ENCODE results near the gene FEM1A.
"Not testable (repeated sequence)": the region's sequence is repeated elsewhere in the genome, so short reads cannot be mapped to it uniquely, and the experiment has no call there.

FEM1A gene

DNA sequence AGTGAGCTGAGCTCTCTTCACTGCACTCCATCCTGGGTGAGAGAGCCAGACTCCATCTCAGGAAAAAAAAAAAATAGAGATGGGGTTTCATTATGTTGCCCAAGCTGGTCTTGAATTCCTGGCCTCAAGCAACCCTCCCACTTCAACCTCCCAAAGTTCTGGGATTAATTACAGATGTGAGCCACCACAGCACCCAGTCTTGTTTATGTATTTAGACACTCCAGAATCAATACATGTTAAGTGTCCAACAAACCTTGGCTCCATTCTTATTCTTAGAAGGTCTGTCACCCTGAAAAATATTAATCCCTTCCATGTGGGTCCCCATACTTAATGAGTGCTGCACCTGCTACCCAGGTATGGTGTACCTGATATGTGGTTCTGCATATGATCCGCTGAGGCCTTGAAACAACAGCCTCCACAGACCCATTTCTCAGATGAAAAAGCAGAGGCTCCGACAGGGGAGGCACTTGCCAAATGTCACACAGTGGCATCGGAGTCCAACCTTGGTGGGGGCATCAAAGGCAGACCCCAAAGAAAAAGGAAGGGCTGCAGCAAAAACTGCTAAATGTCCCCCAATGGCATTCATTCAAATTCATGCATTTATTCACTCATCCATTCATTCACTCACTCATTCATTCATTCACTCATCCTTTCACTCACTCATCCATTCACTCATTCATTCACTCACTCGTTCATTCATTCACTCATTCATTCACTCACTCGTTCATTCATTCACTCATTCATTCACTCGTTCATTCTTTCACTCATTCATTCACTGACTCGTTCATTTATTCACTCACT is 23.3 kb downstream of the FEM1A start:
- no peak for DNase-seq

GRCh38 chr19:4815426-4816201 is 24.1 kb downstream of the FEM1A start:
- peak; percentile 92 for DNase-seq

DNA sequence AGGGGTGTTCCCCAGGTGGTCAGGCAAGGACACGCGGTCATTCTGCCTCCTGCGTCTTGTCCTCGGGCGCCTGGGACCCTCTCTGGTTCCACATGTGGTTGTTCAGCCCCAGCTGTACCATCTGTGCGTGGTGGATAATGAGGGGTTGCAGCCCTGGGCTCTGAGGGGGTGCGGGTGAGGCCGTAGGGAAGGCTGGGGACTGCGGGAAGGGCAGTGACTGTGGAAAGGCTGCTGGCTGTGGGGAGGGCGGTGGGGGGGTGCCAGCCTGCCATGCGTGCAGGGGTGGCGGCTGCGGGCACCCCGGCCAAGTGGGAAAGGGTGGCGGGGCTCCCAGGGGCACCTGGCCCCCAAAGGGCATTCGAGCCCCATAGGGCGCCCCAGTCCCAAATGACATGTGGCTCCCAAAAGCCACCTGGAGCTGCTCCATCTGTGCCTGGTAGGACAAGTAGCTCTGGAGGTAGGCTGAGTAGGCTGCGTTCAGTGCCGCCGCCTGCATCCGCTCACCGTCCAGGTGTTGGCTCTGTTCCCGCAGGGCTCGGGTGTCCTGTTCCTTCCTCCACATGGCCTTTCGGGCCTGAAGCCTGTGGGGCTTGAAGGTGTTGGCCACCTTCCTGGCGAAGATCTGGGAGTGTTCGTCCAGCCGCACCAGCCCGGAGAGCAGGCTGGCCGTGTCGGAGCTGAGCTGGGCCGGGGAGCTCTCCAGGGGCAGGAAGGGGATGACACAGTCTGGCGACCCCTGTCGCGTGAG is 24.8 kb downstream of the FEM1A start:
- DNase-seq, result no peak

DNA sequence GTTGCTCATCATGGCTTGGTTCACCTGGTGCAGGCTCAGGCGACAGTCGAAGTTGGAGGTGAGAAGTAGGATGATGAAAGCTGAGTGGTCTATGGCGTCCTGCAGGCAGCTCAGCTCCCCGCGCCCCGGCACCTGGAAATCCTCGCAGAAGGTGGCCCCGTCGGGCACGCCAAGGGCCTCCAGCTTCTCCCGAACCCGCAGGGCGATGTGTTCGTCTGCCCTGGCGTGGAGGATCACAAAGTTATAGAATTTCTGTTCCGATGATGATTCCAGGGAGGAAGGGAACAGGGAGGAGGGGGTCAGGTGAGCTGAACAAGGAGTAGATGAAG is 25.4 kb downstream of the FEM1A start:
- DNase-seq, result no peak

GRCh38 chr19:4817467-4818277 is 26.1 kb downstream of the FEM1A start:
- DNase-seq, result no peak

GRCh38 chr19:4821265-4821664 is 29.7 kb downstream of the FEM1A start:
- DNase-seq, result no peak

GRCh38 chr19:4822354-4822753 is 30.8 kb downstream of the FEM1A start:
- DNase-seq, result not testable (repeated sequence)

- no peak for DNase-seq
These were observed 32.0 kb downstream of the FEM1A start for GRCh38 chr19:4823577-4823976.

GRCh38 chr19:4829001-4829712 is 37.6 kb downstream of the FEM1A start:
- DNase-seq, result peak; percentile 20

- DNase-seq, result no peak
These were observed 38.8 kb downstream of the FEM1A start for GRCh38 chr19:4830332-4830731.

DNA sequence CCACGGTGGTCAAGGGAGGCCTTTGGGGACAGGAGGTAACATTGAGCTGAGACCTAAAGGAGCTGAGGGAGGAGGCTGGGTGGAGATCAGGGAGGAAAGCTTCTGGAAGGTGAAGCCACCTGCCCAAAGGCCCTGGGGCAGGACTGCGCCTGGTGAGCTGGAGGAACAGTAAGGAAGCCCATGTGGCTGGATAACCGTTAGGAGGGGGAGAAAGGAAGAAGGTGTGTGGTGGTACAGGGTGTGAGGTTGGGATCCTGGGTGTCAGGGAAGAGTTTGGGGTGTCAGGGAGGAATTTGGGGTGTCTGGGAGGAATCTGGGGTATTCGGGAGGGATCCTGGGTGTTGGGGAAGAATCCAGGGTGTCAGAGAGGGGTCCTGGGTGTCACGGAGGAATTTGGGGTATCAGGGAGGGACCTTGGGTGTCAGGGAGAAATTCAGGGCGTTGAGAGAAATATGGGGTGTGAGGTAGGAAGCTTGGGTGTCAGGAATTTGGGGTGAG is 39.3 kb downstream of the FEM1A start:
- DNase-seq, result no peak

DNA sequence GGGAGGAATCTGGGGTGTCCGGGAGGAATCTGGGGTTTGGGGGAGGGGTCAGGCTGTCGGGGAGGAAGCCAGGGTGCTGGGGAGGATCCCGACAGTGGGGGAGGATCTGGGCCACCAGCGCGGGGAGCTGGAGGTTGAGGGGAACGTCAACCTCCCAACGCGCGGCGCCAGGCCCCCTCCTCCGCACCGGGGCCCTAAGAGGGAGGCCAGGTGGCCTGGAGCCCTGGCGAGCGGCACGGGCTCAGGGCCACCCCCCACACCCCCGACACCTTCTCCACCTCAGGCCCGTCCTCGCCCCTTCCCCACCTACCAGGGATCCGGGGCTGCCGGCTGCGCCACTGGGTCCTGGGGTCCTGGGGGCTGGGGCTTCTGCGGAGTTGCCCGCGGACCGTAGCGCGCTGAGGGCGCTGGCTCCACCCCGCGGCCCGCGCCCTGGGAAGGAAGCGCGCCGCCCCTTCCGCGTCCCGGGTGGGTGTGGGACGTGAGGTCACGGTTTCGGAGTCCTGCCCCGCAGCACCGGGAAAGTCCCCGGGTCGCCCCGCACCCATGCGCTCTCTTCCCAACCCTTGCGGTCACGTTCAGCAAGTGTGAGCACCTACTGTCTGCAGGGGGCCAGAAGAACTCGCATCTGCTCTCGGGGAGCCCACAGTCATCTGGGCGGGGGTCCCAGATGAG is 39.9 kb downstream of the FEM1A start, which contains the start of gene TICAM1:
Gene TICAM1, minus strand, starts transcription at position 409 of the 675 bp plus-strand sequence. CDS start 13,335 bp downstream, outside the sequence.
- peak; percentile 7 for DNase-seq

GRCh38 chr19:4831979-4832340 is 40.4 kb downstream of the FEM1A start:
- DNase-seq, result not testable (repeated sequence)

GRCh38 chr19:4832776-4833175 is 41.2 kb downstream of the FEM1A start:
- DNase-seq, result no peak

GRCh38 chr19:4839192-4839591 is 47.7 kb downstream of the FEM1A start:
- no peak for DNase-seq

GRCh38 chr19:4843647-4843965 is 52.1 kb downstream of the FEM1A start:
- no peak for DNase-seq

DNA sequence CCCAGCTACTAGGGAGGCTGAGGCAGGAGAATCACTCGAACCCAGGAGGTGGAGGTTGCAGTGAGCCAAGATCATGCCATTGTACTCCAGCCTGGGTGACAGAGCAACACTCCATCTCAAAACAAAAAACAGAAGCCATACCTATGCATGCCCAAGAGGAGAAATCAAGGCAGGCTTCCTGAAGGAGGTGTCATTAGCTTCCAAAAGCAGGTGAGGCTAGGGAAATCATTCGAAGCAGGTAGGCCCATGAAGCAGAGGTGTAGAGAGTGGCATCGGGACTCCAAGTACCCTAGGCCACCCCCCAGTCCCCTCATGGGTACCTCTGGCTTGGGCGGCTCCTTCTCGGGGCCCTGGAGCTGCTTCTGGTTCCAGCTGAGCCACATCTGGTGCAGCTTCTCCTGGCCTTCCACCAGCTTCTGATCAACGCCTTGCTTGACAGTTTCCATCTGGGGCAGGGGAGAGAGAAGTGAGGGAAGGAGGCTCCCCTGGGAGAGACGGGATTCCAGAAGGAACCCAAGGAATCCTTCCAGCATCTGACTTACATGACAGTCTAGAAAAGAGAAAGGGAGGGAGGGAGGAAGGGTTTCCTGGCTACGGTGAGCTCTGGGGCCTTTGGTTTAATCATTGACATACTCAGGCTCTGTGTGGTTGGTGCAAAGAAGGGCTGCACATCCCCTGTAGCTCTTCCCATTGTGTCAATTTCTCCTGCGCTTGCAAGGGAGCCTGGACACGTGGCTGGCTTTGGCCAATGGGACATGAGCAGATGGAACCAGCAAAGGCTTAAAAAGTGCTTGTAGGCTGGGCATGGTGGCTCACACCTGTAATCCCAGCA is 53.0 kb downstream of the FEM1A start:
- no peak for DNase-seq

DNA sequence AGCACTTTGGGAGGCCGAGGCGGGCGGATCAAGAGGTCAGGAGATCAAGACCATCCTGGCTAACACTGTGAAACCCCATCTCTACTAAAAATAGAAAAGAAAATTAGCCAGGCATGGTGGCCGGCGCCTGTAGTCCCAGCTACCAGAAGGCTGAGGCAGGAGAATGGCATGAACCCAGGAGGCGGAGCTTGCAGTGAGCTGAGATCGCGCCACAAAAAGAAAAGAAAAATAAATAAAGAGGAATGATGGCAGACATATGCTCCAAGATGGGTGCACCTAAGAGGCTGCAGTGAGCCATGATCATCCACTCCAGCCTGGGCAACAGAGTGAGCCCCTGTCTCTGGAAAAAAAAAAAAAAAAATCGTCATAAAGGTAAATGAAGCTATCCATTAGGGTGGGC is 54.4 kb downstream of the FEM1A start:
- not testable (repeated sequence) for DNase-seq

DNA sequence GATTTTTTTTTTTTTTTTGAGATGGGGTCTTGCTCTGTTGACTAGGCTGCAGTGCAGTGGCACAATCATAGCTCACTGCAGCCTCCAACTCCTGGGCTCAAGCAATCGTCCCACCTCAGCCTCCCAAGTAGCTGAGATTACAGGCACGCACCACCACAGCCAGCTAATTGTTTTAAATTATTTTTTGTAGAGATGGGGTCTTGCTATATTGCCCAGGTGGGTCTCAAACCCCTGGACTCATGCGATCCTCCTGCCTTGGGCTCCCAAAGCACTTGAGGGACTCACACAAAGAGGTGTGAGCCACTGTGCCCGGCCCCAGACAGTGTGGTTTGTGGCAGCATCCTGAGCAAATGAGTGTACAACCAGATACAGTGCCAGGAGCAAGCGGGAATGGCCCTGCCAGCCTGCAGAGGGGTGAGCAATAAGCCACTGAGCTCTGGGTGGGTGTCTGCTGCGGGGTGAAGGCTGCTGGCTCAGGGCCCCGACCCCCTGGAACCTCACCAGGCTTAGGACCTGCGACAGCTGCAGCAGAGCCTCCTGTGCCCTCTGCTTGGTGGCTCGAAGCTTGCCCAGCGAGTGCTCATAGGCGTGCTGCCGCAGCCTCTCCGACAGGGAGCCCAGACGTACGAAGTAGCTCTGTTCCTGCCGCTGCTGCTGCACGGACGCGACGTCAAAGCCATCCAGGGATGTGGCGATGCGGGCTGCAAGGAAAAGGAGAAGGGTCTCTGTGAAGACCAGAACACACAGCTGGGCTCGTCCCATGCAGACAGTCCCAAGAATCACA is 55.8 kb downstream of the FEM1A start:
- DNase-seq, result no peak

DNA sequence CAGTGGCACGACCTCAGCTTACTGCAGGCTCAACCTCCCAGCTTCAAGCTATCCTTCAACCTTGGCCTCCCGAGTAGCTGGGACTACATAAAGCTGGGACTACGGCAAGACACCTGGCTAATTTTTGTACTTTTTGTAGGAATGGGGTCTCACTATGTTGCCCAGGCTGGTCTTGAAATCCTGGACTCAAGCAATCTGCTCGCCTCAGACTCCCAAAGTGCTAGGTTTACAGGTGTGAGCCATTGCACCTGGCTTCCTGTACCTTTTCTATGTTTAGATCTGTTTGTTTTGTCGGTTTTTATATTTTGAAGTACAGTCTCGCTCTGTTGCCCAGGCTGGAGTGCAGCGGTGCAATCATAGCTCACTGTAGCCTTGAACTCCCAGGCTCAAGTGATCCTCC is 57.5 kb downstream of the FEM1A start:
- no peak for DNase-seq
